NCI-H1105 treated with DMSO at 0.1 percent for 48 hours (cell line): ENCODE data around the gene FNDC11.

Experiments used
- DNase-seq: peaks from one replicate; lab custom pipeline; 2025; lab: John Stamatoyannopoulos, UW

Gene FNDC11

GRCh38 chr20:63525971-63526370 lies 28.0 kb upstream of the FNDC11 start:
- no peak for DNase-seq

- DNase-seq, result no peak
Measured at GRCh38 chr20:63527184-63527583, 26.8 kb upstream of the FNDC11 start.

- DNase-seq, result no peak
Measured at GRCh38 chr20:63529180-63529860, 24.6 kb upstream of the FNDC11 start.

- DNase-seq, result no peak
Measured at GRCh38 chr20:63529861-63530787, 23.8 kb upstream of the FNDC11 start.

GRCh38 chr20:63530788-63531160 lies 23.2 kb upstream of the FNDC11 start:
- no peak for DNase-seq

- DNase-seq, result no peak
Measured at GRCh38 chr20:63531686-63532448, 22.1 kb upstream of the FNDC11 start.

GRCh38 chr20:63532449-63532971 lies 21.4 kb upstream of the FNDC11 start:
- DNase-seq, result no peak

GRCh38 chr20:63533388-63533787 lies 20.6 kb upstream of the FNDC11 start:
- DNase-seq, result no peak

GRCh38 chr20:63533871-63534393 lies 20.0 kb upstream of the FNDC11 start:
- DNase-seq, result no peak

- no peak for DNase-seq
Measured at GRCh38 chr20:63534427-63534830, 19.5 kb upstream of the FNDC11 start.

GRCh38 chr20:63534831-63535651 lies 18.9 kb upstream of the FNDC11 start:
- no peak for DNase-seq

- no peak for DNase-seq
Measured at GRCh38 chr20:63536241-63536977, 17.6 kb upstream of the FNDC11 start.

GRCh38 chr20:63536997-63537524 lies 16.9 kb upstream of the FNDC11 start, which contains the start of gene PTK6:
Gene PTK6 (minus strand): TSS chr20:63537376. CDS start chr20:63537314, 62 bp downstream.
- DNase-seq, result no peak

GRCh38 chr20:63537525-63538203 lies 16.3 kb upstream of the FNDC11 start:
- peak; percentile 62 for DNase-seq

GRCh38 chr20:63538204-63539091 lies 15.5 kb upstream of the FNDC11 start:
- DNase-seq, result peak; percentile 85

GRCh38 chr20:63539092-63539430 lies 14.9 kb upstream of the FNDC11 start:
- no peak for DNase-seq

- no peak for DNase-seq
Measured at GRCh38 chr20:63539441-63540370, 14.3 kb upstream of the FNDC11 start.
